Kidney capillary endothelial cell (primary cell): ENCODE results near the gene ALKBH4.
"Not testable (repeated sequence)": the region's sequence is repeated elsewhere in the genome, so short reads cannot be mapped to it uniquely, and the experiment has no call there.

ENCODE experiments used
- DNase-seq: peaks from one replicate; pipeline ENCODE4 v3.0.0-alpha.2; 2018; ENCODE audit warnings: low spot score

Gene ALKBH4

GRCh38 chr7:102426268-102427018 lies 38.2 kb downstream of the ALKBH4 start:
- no peak for DNase-seq

- DNase-seq: no peak
These were observed 38.9 kb downstream of the ALKBH4 start for GRCh38 chr7:102425639-102426267.

DNA sequence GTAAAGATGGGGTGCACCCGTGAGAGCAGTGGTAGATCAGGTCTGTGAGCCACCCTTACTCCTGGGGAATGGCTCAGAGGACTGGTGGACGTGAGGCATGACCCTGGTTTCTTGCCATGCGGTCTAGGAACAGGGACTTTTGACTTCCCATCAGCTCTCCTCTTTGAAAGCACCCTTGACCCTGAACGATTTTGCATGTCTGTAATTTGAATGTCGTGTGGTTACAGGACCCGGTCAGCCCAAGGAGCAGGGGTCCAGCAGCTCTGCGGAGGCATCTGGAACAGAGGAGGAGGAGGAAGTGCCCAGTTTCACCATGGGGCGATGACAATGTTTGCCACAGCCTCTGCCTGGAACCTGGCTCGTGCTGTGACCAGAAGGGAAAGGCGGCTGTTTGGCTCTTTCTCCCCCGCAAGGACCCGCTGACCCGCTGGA lies 39.9 kb downstream of the ALKBH4 start:
- DNase-seq: no peak

DNA sequence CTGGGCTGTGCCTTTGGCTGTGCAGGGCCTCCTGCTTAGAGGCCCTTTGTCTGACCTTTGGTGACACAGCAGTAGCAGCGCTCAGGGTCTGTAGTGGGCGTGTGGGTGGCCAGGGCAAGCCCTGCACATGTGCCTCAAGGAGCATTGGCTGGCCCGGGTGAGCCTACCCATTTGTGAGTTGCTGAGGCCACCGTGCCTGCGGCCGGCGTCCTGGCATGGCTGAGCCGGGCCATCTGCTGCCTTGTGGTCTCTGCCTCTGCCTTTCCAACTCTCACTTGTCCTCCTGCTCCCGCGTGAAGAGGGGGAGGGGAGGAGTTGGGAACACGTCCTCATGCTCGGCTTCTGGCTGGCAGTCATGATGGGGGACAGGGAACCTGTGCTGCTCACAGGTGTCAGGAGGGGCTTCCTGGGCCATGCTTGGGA lies 40.5 kb downstream of the ALKBH4 start:
- no peak for DNase-seq

DNA sequence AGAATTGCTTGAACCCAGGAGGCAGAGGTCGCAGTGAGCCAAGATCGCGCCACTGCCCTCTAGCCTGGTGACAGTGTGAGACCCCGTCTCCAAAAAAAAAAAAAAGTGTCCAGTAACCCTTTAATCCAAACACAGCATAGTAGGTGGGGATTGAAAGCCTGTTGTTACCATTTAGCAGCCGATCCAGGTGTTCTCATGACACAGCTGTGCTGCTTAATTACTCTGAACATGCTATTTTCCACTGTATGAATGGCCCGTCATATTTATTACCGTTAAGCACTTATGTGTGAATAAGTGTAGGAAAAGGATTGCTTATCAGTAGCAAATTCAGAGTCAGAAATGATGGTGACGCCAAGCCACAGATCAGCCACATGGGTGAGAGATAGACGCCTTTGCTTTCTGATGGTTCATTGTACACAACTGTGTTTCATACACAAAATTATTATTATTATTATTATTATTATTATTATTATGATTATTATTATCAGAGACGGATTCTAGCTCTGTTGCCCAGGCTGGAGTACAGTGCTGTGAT lies 42.9 kb downstream of the ALKBH4 start:
- no peak for DNase-seq

GRCh38 chr7:102418592-102418991 lies 46.1 kb downstream of the ALKBH4 start:
- no peak for DNase-seq

- DNase-seq: no peak
These were observed 47.6 kb downstream of the ALKBH4 start for GRCh38 chr7:102417105-102417504.

DNA sequence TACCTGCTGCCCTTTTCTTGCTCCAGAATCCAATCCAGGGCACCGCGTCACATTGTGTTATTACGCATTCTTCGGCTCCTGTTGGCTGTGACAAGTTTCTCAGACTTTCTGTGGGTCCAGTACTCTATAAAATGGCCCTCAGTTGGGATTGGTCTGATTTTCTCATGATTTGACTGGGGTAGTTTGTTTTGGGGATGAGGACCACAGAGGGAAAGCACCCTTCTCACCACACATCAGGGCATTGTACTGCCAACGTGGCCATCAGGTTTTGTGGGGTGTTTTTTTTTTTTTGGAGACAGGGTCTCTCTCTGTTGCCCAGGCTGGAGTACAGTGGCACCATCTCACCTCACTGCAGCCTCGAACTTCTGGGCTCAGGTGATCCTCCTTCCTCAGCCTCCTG lies 48.3 kb downstream of the ALKBH4 start:
- no peak for DNase-seq

- no peak for DNase-seq
These were observed 48.9 kb downstream of the ALKBH4 start for GRCh38 chr7:102415685-102416225.

- no peak for DNase-seq
These were observed 51.1 kb downstream of the ALKBH4 start for GRCh38 chr7:102413611-102414010.

- no peak for DNase-seq
These were observed 51.6 kb downstream of the ALKBH4 start for GRCh38 chr7:102413091-102413490.

DNA sequence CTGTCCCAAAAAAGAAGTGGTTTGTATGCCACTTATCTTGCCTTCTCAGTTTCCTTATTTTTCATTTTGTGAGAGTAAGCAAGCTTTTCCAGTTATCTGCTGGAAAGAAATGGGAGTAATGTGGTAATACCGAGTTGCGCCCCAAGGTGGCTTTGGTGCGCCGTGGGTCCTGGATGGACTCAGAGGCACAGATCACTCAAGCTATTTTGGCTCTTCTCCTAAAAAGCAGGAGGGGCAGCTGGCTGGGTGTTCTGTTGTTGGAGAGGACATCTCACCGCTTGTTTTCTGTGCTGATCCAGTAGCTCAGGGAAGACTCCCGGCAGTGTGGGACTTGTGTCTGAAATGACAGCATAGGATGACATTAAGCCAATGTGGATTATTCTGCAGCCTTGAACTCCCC lies 52.1 kb downstream of the ALKBH4 start:
- peak; percentile 26 for DNase-seq

GRCh38 chr7:102410918-102411317 lies 53.7 kb downstream of the ALKBH4 start:
- no peak for DNase-seq

DNA sequence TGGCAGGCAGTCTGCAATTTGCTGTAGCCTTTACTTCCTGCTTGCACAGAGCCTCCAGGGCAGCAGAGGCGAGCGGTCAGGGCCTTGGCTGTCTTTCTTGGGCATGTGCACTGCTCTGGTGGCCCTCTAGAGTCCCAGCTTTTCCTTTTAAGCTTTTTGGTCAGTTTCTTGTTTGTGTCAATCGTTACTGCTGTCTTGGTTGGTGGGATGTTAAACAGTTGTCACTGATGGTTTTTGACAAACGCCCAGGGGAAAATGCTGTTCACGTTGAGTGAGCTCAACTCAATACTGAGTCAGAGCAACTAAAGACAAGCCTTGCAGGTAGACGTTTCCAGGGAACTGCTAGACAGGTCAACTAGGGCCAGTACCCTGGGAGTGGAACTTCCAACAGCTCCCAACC lies 54.5 kb downstream of the ALKBH4 start:
- DNase-seq: no peak

GRCh38 chr7:102409340-102409739 lies 55.3 kb downstream of the ALKBH4 start:
- no peak for DNase-seq

DNA sequence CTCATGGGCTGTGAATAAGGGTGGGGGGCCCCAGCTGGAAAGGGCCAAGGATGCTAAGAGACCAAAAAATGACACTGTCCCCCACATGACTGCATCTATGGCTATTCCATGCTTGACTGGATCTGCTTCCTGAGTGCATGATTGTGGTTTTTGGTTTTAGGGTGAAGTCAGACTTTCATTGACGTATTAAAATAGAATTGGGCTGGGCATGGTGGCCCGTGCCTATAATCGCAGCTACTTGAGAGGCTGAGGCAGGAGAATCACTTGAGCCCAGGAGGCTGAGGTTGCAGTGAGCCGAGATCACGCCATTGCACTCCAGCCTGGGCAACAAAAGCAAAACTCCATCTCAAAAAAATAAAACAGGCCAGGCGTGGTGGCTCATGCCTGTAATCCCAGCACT lies 56.1 kb downstream of the ALKBH4 start:
- DNase-seq: not testable (repeated sequence)

- no peak for DNase-seq
These were observed 56.8 kb downstream of the ALKBH4 start for GRCh38 chr7:102407910-102408309.
